ENCODE data around the gene CRYGA.
A peak's percentile ranks its signal among the peaks of the same experiment; 100 is the strongest.

The CRYGA gene

GRCh38 chr2:208204166-208204565 is 40.8 kb upstream of the CRYGA start:
- H3K4me1 ChIP-seq (ENCODE audit: insufficient read depth, poor library complexity, severe bottlenecking), result no peaks in the 10 kb centered on the region
- ATAC-seq (ENCODE audit: low read depth), result no peak

GRCh38 chr2:208195531-208195930 is 32.1 kb upstream of the CRYGA start:
- H3K36me3 ChIP-seq (ENCODE audit: low read depth), result no peaks in the 10 kb centered on the region
- no peak overlapping the region for H3K4me3 ChIP-seq (ENCODE audit: severe bottlenecking)
- H3K4me1 ChIP-seq (ENCODE audit: insufficient read depth, poor library complexity, severe bottlenecking), result peaks cover 4% of the 10 kb centered on the region
- H3K27me3 ChIP-seq (ENCODE audit: insufficient read depth, poor library complexity, severe bottlenecking), result no peaks in the 10 kb centered on the region
- DNase-seq (ENCODE audit: low spot score) (no peak), ATAC-seq (ENCODE audit: low read depth) (no peak)
- H3K9me3 ChIP-seq (ENCODE audit: severe bottlenecking), result no peaks in the 10 kb centered on the region
- no peak overlapping the region for H3K27ac ChIP-seq (ENCODE audit: poor library complexity, severe bottlenecking)
- no peak for TF ChIP-seq CTCF (IDR thresholded peaks at IDR 0.05; ENCODE audit: poor library complexity, severe bottlenecking)

More at GRCh38 chr2:208204166-208204565, 40.8 kb upstream of the CRYGA start:
- Histone ChIP-seq H3K36me3 (ENCODE audit: low read depth) (no peaks in the 10 kb centered on the region), H3K9me3 (ENCODE audit: severe bottlenecking) (no peaks in the 10 kb centered on the region), H3K4me3 (ENCODE audit: severe bottlenecking) (no peak overlapping the region), H3K27ac (ENCODE audit: poor library complexity, severe bottlenecking) (no peak overlapping the region), H3K27me3 (ENCODE audit: insufficient read depth, poor library complexity, severe bottlenecking) (no peaks in the 10 kb centered on the region)
- TF ChIP-seq CTCF (IDR thresholded peaks at IDR 0.05; ENCODE audit: poor library complexity, severe bottlenecking), result no peak
- DNase-seq (ENCODE audit: low spot score), result no peak

- H3K9me3 ChIP-seq (ENCODE audit: severe bottlenecking), result no peaks in the 10 kb centered on the region
- ATAC-seq (ENCODE audit: low read depth) (peak; percentile 42; the same call in 2 of the 3 replicates), DNase-seq (ENCODE audit: low spot score) (no peak)
- TF ChIP-seq CTCF (IDR thresholded peaks at IDR 0.05; ENCODE audit: poor library complexity, severe bottlenecking), result no peak
- H3K27ac ChIP-seq (ENCODE audit: poor library complexity, severe bottlenecking), result no peak overlapping the region
- no peaks in the 10 kb centered on the region for H3K36me3 ChIP-seq (ENCODE audit: low read depth)
- H3K4me3 ChIP-seq (ENCODE audit: severe bottlenecking), result no peak overlapping the region
- H3K27me3 ChIP-seq (ENCODE audit: insufficient read depth, poor library complexity, severe bottlenecking), result no peaks in the 10 kb centered on the region
- peaks cover 4% of the 10 kb centered on the region for H3K4me1 ChIP-seq (ENCODE audit: insufficient read depth, poor library complexity, severe bottlenecking)
Measured at GRCh38 chr2:208192611-208193236, 29.3 kb upstream of the CRYGA start.

- no peak for ATAC-seq (ENCODE audit: low read depth)
- Histone ChIP-seq H3K9me3 (ENCODE audit: severe bottlenecking) (no peaks in the 10 kb centered on the region), H3K4me3 (ENCODE audit: severe bottlenecking) (no peak within 1 kb of the TSS), H3K36me3 (ENCODE audit: low read depth) (no peaks in the 10 kb centered on the region), H3K4me1 (ENCODE audit: insufficient read depth, poor library complexity, severe bottlenecking) (peaks cover 4% of the 10 kb centered on the region), H3K27ac (ENCODE audit: poor library complexity, severe bottlenecking) (no peak within 1 kb of the TSS), H3K27me3 (ENCODE audit: insufficient read depth, poor library complexity, severe bottlenecking) (no peaks in the 10 kb centered on the region)
- no peak for DNase-seq (ENCODE audit: low spot score)
- no peak for TF ChIP-seq CTCF (IDR thresholded peaks at IDR 0.05; ENCODE audit: poor library complexity, severe bottlenecking)
Measured at GRCh38 chr2:208189810-208190503, 26.6 kb upstream of the CRYGA start, which contains the start of gene C2orf80. Gene C2orf80 (minus strand): TSS chr2:208190030. CDS start chr2:208186986, 3,044 bp downstream.

All from RWPE2 (cell line).